Measurements from ENCODE around the gene RILPL2. TPM values are rescaled to one million over a fixed set of nuclear protein-coding genes. Genes with fewer than 3 reads are reported as not detected.

RILPL2 gene
- total RNA-seq, 1 experiment from 2014 or later, result 3.7 TPM

Other genes starting within 250 kb of the RILPL2 start
- 31.5 and 34.0 TPM in 2 replicates for gene MPHOSPH9, start 203.5 kb downstream of the RILPL2 start, total RNA-seq (2014; rRNA removed; shearing (Covaris generic); ENCODE audit: low replicate concordance)
- 11.6 and 27.7 TPM in 2 replicates for gene MTRFR, start 203.2 kb downstream of the RILPL2 start, total RNA-seq (2014; rRNA removed; shearing (Covaris generic); ENCODE audit: low replicate concordance)
- 99.1 and 194 TPM in 2 replicates for gene CDK2AP1, start 164.8 kb downstream of the RILPL2 start, total RNA-seq (2014; rRNA removed; shearing (Covaris generic); ENCODE audit: low replicate concordance)
- 7.6 and 9.4 TPM in 2 replicates for gene SBNO1, start 71.8 kb downstream of the RILPL2 start, total RNA-seq (2014; rRNA removed; shearing (Covaris generic); ENCODE audit: low replicate concordance)
- gene KMT5A, start 52.6 kb downstream of the RILPL2 start, total RNA-seq (2014; rRNA removed; shearing (Covaris generic); ENCODE audit: low replicate concordance), result 39.7 and 49.1 TPM in 2 replicates
- 8.2 and 19.4 TPM in 2 replicates for gene SNRNP35, start 21.5 kb upstream of the RILPL2 start, total RNA-seq (2014; rRNA removed; shearing (Covaris generic); ENCODE audit: low replicate concordance)
- 7.8 and 13.9 TPM in 2 replicates for gene RILPL1, start 97.0 kb upstream of the RILPL2 start, total RNA-seq (2014; rRNA removed; shearing (Covaris generic); ENCODE audit: low replicate concordance)
- 397 and 405 TPM in 2 replicates for gene TMED2, start 147.9 kb upstream of the RILPL2 start, total RNA-seq (2014; rRNA removed; shearing (Covaris generic); ENCODE audit: low replicate concordance)
- 19.2 and 25.0 TPM in 2 replicates for gene DDX55, start 165.4 kb upstream of the RILPL2 start, total RNA-seq (2014; rRNA removed; shearing (Covaris generic); ENCODE audit: low replicate concordance)
- gene EIF2B1, start 197.0 kb upstream of the RILPL2 start, total RNA-seq (2014; rRNA removed; shearing (Covaris generic); ENCODE audit: low replicate concordance), result 52.2 and 58.7 TPM in 2 replicates
- gene GTF2H3, start 197.1 kb upstream of the RILPL2 start, total RNA-seq (2014; rRNA removed; shearing (Covaris generic); ENCODE audit: low replicate concordance), result 26.8 and 50.9 TPM in 2 replicates
- gene TCTN2, start 234.4 kb upstream of the RILPL2 start, total RNA-seq (2014; rRNA removed; shearing (Covaris generic); ENCODE audit: low replicate concordance), result 24.8 and 25.7 TPM in 2 replicates

Data from Caki2 (cell line).